ENCODE results near the gene C1orf115.
"Not testable (repeated sequence)": the region's sequence is repeated elsewhere in the genome, so short reads cannot be mapped to it uniquely, and the experiment has no call there.

C1orf115 gene, protein sequence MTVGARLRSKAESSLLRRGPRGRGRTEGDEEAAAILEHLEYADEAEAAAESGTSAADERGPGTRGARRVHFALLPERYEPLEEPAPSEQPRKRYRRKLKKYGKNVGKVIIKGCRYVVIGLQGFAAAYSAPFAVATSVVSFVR

GRCh38 chr1:220690140-220691052, at the start of gene C1orf115:
Gene C1orf115, plus strand, starts transcription at chr1:220690363. Its CDS starts 40 bp downstream, at chr1:220690403.
- FAIRE-seq = no peak

- no peak for FAIRE-seq
Observed at GRCh38 chr1:220642285-220642684, 47.9 kb upstream of the C1orf115 start.

DNA sequence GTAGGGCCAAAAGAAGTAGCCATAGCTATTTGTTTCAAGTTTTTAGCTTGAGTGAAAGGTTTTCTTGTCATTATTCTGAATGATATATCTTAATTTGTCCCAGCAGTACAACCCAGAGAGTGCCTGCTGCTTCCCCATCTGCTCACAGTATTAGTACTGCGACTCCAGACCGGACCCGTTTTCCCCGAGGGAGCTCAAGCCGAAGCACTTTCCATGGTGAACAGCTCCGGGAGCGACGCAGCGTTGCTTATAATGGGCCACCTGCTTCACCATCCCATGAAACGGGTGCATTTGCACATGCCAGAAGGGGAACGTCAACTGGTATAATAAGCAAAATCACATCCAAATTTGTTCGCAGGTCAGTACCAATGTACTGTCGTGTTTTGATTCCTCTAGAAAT, 37.2 kb upstream of the C1orf115 start:
- no peak for FAIRE-seq

- FAIRE-seq = no peak
Observed at GRCh38 chr1:220655509-220655908, 34.7 kb upstream of the C1orf115 start.

GRCh38 chr1:220655961-220656740, 34.0 kb upstream of the C1orf115 start:
- peak; percentile 18 for FAIRE-seq

- no peak for FAIRE-seq
Observed at GRCh38 chr1:220666349-220666748, 23.8 kb upstream of the C1orf115 start.

- no peak for FAIRE-seq
Observed at GRCh38 chr1:220669005-220669404, 21.2 kb upstream of the C1orf115 start.

- FAIRE-seq = no peak
Observed at GRCh38 chr1:220670365-220670764, 19.8 kb upstream of the C1orf115 start.

DNA sequence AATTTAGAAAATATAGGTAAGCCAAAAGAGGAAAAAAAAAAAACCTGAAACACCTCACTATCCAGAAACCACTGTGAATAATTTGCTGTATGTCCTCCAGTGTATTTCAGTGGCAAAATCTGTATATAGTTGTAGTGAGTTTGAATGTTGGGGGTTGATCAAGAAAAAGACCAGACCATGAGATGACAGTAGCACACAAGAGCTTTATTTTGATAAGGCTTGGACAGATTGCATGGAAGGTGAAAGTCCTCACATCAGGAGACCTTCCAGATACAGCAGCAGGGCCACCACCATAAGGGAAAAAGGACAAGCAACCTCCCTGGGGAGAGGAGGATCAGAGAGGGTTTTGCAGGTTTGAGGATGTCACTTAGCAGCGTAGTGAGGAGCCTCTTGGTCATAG, 16.2 kb upstream of the C1orf115 start:
- no peak for FAIRE-seq

- FAIRE-seq = no peak
Observed at GRCh38 chr1:220677251-220677650, 12.9 kb upstream of the C1orf115 start.

GRCh38 chr1:220680085-220680687, 10.0 kb upstream of the C1orf115 start:
- FAIRE-seq = no peak

DNA sequence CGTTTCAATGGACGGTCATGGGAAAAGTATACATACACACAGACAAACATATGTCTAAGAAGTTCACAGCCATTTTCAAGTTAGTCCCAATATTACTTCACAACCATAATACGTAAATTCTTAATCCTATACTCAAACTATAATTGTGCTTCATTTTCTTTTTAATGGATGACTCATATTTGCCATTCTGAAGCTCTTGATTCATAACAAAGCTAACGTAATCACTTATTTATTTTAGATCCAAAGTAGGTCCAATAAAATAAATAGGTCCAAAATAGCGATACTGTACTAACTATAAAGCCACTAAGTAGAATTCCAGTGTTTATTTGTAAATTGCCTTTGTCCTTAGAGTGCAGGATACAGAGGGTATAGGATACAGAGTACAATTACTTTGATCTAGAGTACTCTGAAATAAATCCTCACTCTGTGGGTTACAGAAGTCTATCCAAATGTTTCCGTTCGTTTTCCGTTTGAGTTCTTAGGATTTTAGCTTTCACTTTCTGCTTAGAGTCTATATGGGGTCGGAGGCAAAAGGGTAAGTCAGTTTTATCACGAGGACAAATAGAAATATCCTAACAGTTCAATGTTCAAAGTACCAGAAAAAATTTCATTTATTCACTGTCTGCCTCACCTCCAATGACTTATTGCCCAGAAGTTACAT, 8.8 kb upstream of the C1orf115 start:
- FAIRE-seq = no peak

GRCh38 chr1:220682901-220683576, 7.1 kb upstream of the C1orf115 start:
- no peak for FAIRE-seq

DNA sequence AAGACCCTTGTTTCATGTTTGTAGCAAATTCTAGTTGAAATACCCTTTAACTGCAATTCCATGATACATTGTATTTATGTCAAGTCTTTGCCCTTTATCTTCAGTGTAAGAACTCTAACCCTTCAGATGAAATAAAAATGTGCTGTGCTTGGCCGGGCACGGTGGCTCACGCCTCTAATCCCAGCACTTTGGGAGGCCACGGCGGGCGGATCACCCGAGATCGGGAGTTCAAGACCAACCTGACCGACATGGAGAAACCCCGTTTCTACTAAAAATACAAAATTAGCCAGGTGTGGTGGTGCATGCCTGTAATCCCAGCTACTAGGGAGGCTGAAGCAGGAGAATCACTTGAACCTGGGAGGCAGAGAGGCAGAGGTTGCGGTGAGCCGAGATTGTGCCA, 6.4 kb upstream of the C1orf115 start:
- FAIRE-seq = not testable (repeated sequence)

GRCh38 chr1:220684890-220685289, 5.3 kb upstream of the C1orf115 start:
- FAIRE-seq = no peak

DNA sequence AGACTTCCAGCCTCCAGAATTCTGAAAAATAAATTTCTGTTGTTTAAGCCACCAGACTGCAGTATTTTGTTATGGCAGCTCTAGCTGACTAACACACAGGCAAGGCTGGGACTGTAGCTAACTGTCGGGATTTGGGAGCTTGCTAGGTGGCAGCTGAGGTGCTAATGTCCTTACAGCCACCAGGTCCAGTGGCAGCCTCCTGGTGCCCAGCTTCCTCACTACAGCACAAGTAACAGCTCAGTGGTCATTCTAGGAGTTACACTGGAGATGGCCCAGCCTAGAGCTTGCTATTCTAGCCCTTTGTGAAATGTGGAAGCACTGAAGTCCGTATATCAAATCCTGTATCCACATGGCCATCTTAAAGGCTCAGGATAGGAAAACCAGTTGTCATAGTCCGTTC, 4.3 kb upstream of the C1orf115 start:
- FAIRE-seq = no peak

GRCh38 chr1:220687809-220688208, 2.4 kb upstream of the C1orf115 start:
- no peak for FAIRE-seq

GRCh38 chr1:220689666-220690065, 497 bp upstream of the C1orf115 start:
- FAIRE-seq = no peak

GRCh38 chr1:220691053-220691684, 1.0 kb downstream of the C1orf115 start:
- no peak for FAIRE-seq

- no peak for FAIRE-seq
Observed at GRCh38 chr1:220692436-220693228, 2.5 kb downstream of the C1orf115 start.
